ENCODE measurements around the gene ABCF2. TPM values are rescaled to one million over a fixed set of nuclear protein-coding genes. Genes with fewer than 3 reads are reported as not detected.

The ABCF2 gene
- total and polyA plus RNA-seq, 2 of the 4 experiments (the other 2 are of a cell fraction): 46.2 to 103 TPM

- no peak overlapping the region for H3K18ac ChIP-seq (ENCODE audit: low read depth, low read length)
- dilution Hi-C loops (cut with HindIII; ENCODE audit: low sequenced_read_pairs, unreplicated experiment): no loop called here
- no peak overlapping the region for H4K5ac ChIP-seq (ENCODE audit: low read depth, low read length)
- H3K56ac ChIP-seq (ENCODE audit: extremely low read depth, insufficient read depth, low read length): no peak overlapping the region
- H4K20me1 ChIP-seq (ENCODE audit: insufficient read depth, low read length): peaks cover 58% of the 10 kb centered on the region
- no peak overlapping the region for H2BK20ac ChIP-seq (ENCODE audit: low read depth, low read length)
- no peak overlapping the region for H2BK15ac ChIP-seq (ENCODE audit: low read depth, low read length)
- H3K4me2 ChIP-seq (ENCODE audit: low read depth, low read length): no peak overlapping the region
- H2AK5ac ChIP-seq (ENCODE audit: low read depth, low read length): no peak overlapping the region
- DNase-seq: no peak
- no peak overlapping the region for H2BK120ac ChIP-seq (ENCODE audit: low read depth, low read length)
- H2BK5ac ChIP-seq (ENCODE audit: low read depth, low read length, poor library complexity, severe bottlenecking): no peak overlapping the region
- no peak overlapping the region for H2AK9ac ChIP-seq (replicated peaks; ENCODE audit: low read depth, low read length, poor library complexity)
- peaks cover 60% of the 10 kb centered on the region for H3K36me3 ChIP-seq (ENCODE audit: control insufficient read depth, insufficient read depth, low read length)
- no peak overlapping the region for H3K4ac ChIP-seq (ENCODE audit: low read depth, low read length)
- no peaks in the 10 kb centered on the region for H3K9me1 ChIP-seq (ENCODE audit: insufficient read depth, low read length)
- intact Hi-C loops (cut with micrococcal nuclease): no loop called here
- CTCF ChIA-PET: no interaction called here
- H4K8ac ChIP-seq (ENCODE audit: low read depth in 2 of 2, low read length in 2 of 2): no peak overlapping the region
- no peaks in the 10 kb centered on the region for H3K9me3 ChIP-seq (ENCODE audit: control insufficient read depth, insufficient read depth, low read length)
- TF ChIP-seq ELK1 (IDR thresholded peaks at IDR 0.05; ENCODE audit: borderline replicate concordance, low read depth, low read length): no peak
- no peak for TF ChIP-seq CHD1 (IDR thresholded peaks at IDR 0.05; ENCODE audit: low read depth, low read length)
- TF ChIP-seq SMC3 (IDR thresholded peaks at IDR 0.05; ENCODE audit: low read depth, low read length): no peak
- no peak for TF ChIP-seq USF2 (IDR thresholded peaks at IDR 0.05; ENCODE audit: low read depth, low read length)
- no peak for TF ChIP-seq CEBPB (IDR thresholded peaks at IDR 0.05; ENCODE audit: low read depth, low read length)
- no peak for TF ChIP-seq BHLHE40 (IDR thresholded peaks at IDR 0.05; ENCODE audit: low read depth, low read length)
- TF ChIP-seq RFX5 (IDR thresholded peaks at IDR 0.05; ENCODE audit: low read depth, low read length): no peak
- TF ChIP-seq MAZ (IDR thresholded peaks at IDR 0.05; ENCODE audit: borderline replicate concordance, low read depth, low read length): no peak
- no peak for TF ChIP-seq RCOR1 (IDR thresholded peaks at IDR 0.05; ENCODE audit: insufficient replicate concordance, low read length)
- TF ChIP-seq NFE2L2 (IDR thresholded peaks at IDR 0.05; ENCODE audit: low read depth, low read length): no peak
- in situ Hi-C loops (cut with MboI; ENCODE audit: low sequenced_read_pairs): no loop called here
- no peak overlapping the region for H3K4me3 ChIP-seq (ENCODE audit: insufficient read depth, low read depth, low read length)
- no peaks in the 10 kb centered on the region for H3K27me3 ChIP-seq (ENCODE audit: control insufficient read depth, insufficient read depth, low read length)
- no peak overlapping the region for H2AFZ ChIP-seq (replicated peaks; ENCODE audit: low read length, poor library complexity)
- H4K91ac ChIP-seq (ENCODE audit: insufficient read depth, low read depth, low read length): no peak overlapping the region
- H3K4me1 ChIP-seq (ENCODE audit: control insufficient read depth, insufficient read depth, low read length): peaks cover 15% of the 10 kb centered on the region; the same call in 1 of the 2 replicates
- no peak overlapping the region for H3K27ac ChIP-seq (ENCODE audit: insufficient read depth, low read length)
- H3K14ac ChIP-seq (replicated peaks; ENCODE audit: low read depth, low read length): no peak overlapping the region
- no TSS peak for BruUV-seq (replicated peaks)
- H3K9ac ChIP-seq (ENCODE audit: low read depth, low read length): no peak overlapping the region
- POLR2A ChIA-PET (ENCODE audit: unreplicated experiment): no interaction called here
- ATAC-seq (ENCODE audit: low read depth): no peak
- peaks cover 8 to 86% of the 10 kb centered on the region in 2 experiments for H3K79me1 ChIP-seq (ENCODE audit: low read depth in 1 of 2, low read length in 2 of 2)
- WGBS, 2 experiments (ENCODE audit: extremely low coverage in 2 of 2, insufficient read length in 1 of 2): 95% methylated on average over 7 of the region's 9 CpGs; no CpG with 5 or more reads in 1 of the 2 experiments
- no peak overlapping the region for H3K23ac ChIP-seq (ENCODE audit: low read depth, low read length)
These were observed 14.7 kb upstream of the ABCF2 start for GRCh38 chr7:151241755-151242096.

Measured in IMR-90 (cell line).